GM18502 (cell line): ENCODE measurements around the gene PPFIBP2.

Experiments used
- ATAC-seq: cut with Tn5 transposase; IDR thresholded peaks from one replicate; pipeline ENCODE4 v1.9.1; 2021; ENCODE audit warnings: mild to moderate bottlenecking; ENCODE audit not compliant: unreplicated experiment, poor library complexity

PPFIBP2 gene

GRCh38 chr11:7677071-7677470, 163.3 kb downstream of the PPFIBP2 start:
- no peak for ATAC-seq

- no peak for ATAC-seq
These were observed 164.0 kb downstream of the PPFIBP2 start for GRCh38 chr11:7677796-7678201.

DNA sequence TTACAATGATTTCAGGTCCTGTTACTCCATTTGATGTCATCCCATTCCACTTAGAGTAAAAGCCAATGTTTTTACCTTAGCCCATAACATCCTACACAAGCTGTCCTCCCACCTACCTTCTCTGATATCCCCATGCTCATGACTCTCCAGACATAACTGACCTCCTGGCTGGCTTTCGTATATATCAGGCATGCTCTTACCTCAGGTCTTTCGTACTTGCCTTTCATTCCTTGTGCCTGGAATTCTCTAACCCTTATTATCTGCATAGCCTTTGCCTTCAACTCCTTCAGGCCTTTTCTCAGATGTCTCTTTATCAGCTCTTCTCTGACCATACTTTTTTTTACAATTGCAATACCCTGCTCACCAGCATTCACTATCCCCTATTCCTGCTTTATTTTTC, 169.8 kb downstream of the PPFIBP2 start:
- ATAC-seq, result no peak

DNA sequence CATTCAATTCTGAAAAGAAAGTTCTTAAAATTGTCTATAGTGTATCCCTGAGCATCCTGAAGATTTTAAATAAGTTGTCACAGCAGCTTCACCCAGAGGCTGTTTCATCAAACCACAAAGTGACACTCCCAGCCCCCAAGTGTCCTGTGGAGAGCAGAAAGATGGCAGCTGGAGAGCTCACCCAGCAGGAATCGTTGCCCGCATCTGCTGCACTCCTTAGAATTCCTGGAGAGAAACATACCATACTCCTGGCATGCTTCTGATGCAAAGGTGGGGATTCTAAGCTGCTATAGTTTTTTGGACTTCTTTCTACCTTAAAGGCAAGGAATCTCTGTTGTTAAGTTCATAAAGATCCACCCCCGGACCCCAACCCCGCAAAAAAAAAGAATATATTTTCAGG, 173.0 kb downstream of the PPFIBP2 start:
- ATAC-seq, result no peak

DNA sequence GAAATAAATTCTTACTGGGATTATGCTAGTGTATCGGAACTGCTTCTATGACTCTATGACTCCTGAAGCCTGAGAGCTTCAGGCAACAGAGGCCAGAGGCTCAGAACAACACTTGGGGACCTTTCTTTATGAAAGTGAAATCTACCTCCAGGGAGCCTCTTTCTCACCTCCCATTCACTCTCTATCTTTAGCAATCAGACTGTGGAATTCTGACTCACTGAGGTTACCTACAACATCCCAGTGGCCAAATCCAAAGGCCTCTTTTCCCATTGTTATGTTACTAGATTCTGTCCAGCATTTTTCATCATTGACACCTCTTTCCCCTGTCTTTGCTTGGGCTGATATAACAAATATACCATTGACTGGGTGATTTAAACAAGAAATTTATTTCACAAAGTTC, 173.6 kb downstream of the PPFIBP2 start:
- no peak for ATAC-seq

GRCh38 chr11:7688238-7688826, 174.5 kb downstream of the PPFIBP2 start:
- peak; percentile 64 for ATAC-seq

DNA sequence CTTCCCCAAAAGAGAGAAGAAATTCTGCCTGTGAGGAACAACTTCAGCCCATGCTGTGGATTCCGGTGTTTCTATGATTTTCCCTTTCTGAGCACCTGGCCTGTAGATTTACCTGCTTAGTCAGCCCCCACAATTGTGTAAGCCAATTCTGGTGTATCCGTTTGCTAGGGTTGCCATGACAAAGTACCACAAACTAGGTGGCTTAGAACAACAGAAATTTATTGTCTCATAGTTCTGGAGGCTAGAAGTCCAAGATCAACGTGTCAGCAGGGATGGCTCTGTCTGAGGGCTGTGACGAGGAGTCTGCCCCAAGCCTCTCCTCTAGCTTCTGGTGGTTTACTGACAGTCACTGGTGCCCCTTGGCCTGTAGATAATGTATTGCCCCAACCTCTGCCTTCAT, 175.4 kb downstream of the PPFIBP2 start:
- ATAC-seq, result no peak

GRCh38 chr11:7690648-7691047, 176.8 kb downstream of the PPFIBP2 start:
- no peak for ATAC-seq

DNA sequence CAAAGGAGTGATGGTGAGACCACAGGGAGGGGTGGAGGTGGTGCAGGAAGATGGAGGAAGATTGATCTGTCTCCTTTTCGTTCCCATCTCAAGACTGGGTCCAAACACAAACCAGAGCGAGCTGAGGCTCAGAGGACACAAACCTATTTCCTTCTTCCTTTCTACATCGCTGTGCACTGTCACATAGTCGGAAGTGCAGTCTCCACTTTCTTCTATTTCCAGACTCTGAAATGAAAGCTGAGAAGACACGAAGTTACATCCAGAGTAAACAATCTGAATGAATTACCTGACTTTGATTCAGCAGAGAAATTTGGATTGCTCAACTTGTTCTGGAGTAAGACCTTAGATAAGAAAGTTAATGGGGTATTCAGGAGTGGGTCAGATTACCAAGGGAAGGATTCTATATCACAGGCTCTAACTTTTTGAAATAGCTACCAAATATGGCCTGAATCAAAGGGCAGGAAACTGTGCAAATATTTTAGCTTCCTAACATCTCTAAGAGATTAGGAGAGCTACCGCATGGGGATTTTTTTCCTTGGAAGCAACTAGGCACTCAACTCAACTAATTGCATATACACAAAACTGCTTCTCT, 178.1 kb downstream of the PPFIBP2 start:
- no peak for ATAC-seq

DNA sequence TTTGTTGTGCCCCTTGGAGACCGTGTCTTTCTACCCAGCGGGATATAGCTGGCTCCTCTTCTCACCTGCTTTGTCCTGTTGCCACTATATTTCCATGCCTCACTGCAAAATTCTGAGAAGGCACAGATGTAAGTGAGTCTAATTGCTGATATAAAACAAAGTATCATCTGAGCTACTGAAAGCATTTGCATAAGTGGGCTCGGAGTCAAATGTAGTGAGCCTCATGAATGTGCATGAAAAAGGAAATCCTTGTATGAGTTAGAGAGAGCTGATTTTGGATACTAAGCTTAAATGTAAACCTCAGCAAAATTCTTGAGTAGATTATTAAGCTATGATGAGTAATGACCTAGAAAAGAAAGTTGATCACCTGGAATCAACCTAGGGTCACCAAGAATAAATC, 178.6 kb downstream of the PPFIBP2 start:
- no peak for ATAC-seq

DNA sequence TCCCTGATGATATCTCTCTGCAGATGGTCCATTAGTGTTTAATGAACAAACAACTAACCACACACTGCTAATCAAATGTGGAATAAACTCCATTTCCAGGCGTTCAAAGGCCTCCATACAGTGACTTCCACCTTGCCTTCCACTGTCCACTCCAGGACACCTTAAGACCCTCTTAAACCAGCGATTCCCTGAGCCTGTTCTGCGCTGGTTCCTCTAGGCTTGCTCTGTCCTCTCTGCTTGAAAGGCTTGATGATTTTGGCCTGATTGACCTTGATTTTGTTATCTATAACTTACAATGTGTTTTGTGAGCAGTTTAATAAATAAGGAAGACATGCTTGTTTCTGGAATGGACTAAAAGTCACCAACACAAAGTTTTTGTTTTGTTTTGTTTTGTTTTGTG, 180.4 kb downstream of the PPFIBP2 start:
- peak; percentile 7 for ATAC-seq

- no peak for ATAC-seq
These were observed 182.6 kb downstream of the PPFIBP2 start for GRCh38 chr11:7696424-7696823.
